ENCODE results near the gene ETFA.

- TF ChIP-seq POLR2AphosphoS5 (IDR thresholded peaks at IDR 0.05) (no peak), POLR2A (IDR thresholded peaks at IDR 0.05) (no peak), CTCF (IDR thresholded peaks at IDR 0.05) (no peak), EP300 (IDR thresholded peaks at IDR 0.05; ENCODE audit: low read depth) (no peak)
Observed at GRCh38 chr15:76183930-76184649, 127.2 kb downstream of the ETFA start.
